ENCODE results near the gene RBM4. TPM values are rescaled to one million over a fixed set of nuclear protein-coding genes. Genes with fewer than 3 reads are reported as not detected.

RBM4 gene
- total and polyA plus RNA-seq, 2 of the 13 experiments (the other 11 are each of a cell fraction or from before 2014, with no cell fraction given): 126 to 136 TPM

GRCh38 chr11:66677599-66678375 is 39.3 kb downstream of the RBM4 start, which contains the start of gene RBM4B (continued):
- TF ChIP-seq DZIP1 (CRISPR knock-in tag; IDR thresholded peaks at IDR 0.05) (no peak), ZGPAT (CRISPR knock-in tag; IDR thresholded peaks at IDR 0.05) (no peak), ZNF552 (CRISPR knock-in tag; IDR thresholded peaks at IDR 0.05; ENCODE audit: borderline replicate concordance) (peak; percentile 43; the same call in 1 of the 2 replicates), TCF7 (IDR thresholded peaks at IDR 0.05; ENCODE audit: low read depth) (no peak), E2F2 (CRISPR knock-in tag; IDR thresholded peaks at IDR 0.05; ENCODE audit: borderline replicate concordance) (no peak), ZKSCAN1 (IDR thresholded peaks at IDR 0.05; ENCODE audit: low read length) (no peak), STAT5B (CRISPR knock-in tag; IDR thresholded peaks at IDR 0.05) (no peak), NFKB2 (CRISPR knock-in tag; IDR thresholded peaks at IDR 0.05; ENCODE audit: borderline replicate concordance) (0 out of 2 replicates have a peak, but pooled peaks have one; percentile 2), HOMEZ (CRISPR knock-in tag; IDR thresholded peaks at IDR 0.05; ENCODE audit: low read depth) (no peak), ZNF672 (CRISPR knock-in tag; IDR thresholded peaks at IDR 0.05) (no peak), NR2F1 (CRISPR knock-in tag; IDR thresholded peaks at IDR 0.05) (no peak), ZSCAN12 (CRISPR knock-in tag; IDR thresholded peaks at IDR 0.05) (no peak), ZNF564 (CRISPR knock-in tag; IDR thresholded peaks at IDR 0.05) (no peak; the same call in 1 of the 2 replicates), STAG1 (CRISPR knock-in tag; IDR thresholded peaks at IDR 0.05) (no peak), CHD4 (IDR thresholded peaks at IDR 0.05; ENCODE audit: borderline replicate concordance, low read length) (peak; percentile 71; the same call in 1 of the 2 replicates), TIGD3 (CRISPR knock-in tag; IDR thresholded peaks at IDR 0.05; ENCODE audit: borderline replicate concordance) (no peak), HDAC2 (CRISPR knock-in tag; IDR thresholded peaks at IDR 0.05) (peak; percentile 30; the same call in 1 of the 2 replicates), PAF1 (CRISPR knock-in tag; IDR thresholded peaks at IDR 0.05) (no peak), RBAK (CRISPR knock-in tag; IDR thresholded peaks at IDR 0.05) (no peak), HOXA5 (CRISPR knock-in tag; IDR thresholded peaks at IDR 0.05) (peak; percentile 69; the same call in 1 of the 2 replicates), ZNF251 (CRISPR knock-in tag; IDR thresholded peaks at IDR 0.05) (no peak), ZNF3 (CRISPR knock-in tag; IDR thresholded peaks at IDR 0.05) (no peak), SMYD3 (CRISPR knock-in tag; IDR thresholded peaks at IDR 0.05) (no peak; the same call in 1 of the 2 replicates)

All from HepG2 (cell line).